Nephron (organoid): ENCODE data around the gene MRAS.

ENCODE experiments used
- H3K27ac Mint-ChIP-seq, 3 experiments: 2 replicates each; pipeline ENCODE4 v1.8.0; 2020; ENCODE audit warnings: mixed read lengths in 3 of 3, mild to moderate bottlenecking in 2 of 3, moderate library complexity in 1 of 3
- H3K27me3 Mint-ChIP-seq: 2 replicates; pipeline ENCODE4 v1.8.0; 2021; ENCODE audit warnings: low read depth, mild to moderate bottlenecking, moderate library complexity, mixed read lengths
- H3K36me3 Mint-ChIP-seq: 2 replicates; pipeline ENCODE4 v1.8.0; 2020; ENCODE audit warnings: low read depth, mixed read lengths
- H3K4me1 Mint-ChIP-seq: 2 replicates; pipeline ENCODE4 v1.8.0; 2020; ENCODE audit warnings: mixed read lengths
- H3K4me3 Mint-ChIP-seq, 3 experiments: 2 replicates each; pipeline ENCODE4 v1.8.0; 2020; ENCODE audit warnings: mild to moderate bottlenecking in 3 of 3, mixed read lengths in 3 of 3, moderate library complexity in 2 of 3
- H3K9me3 Mint-ChIP-seq: 2 replicates; pipeline ENCODE4 v1.8.0; 2020; ENCODE audit warnings: mixed read lengths
- TF ChIP-seq, protein P1 (sequence below), 3 experiments: fragments of 200-600 bp; sonication (generic); IDR thresholded peaks; one replicate each; pipeline ENCODE4 v1.5.0; 2021; ENCODE audit warnings: antibody characterized with exemption in 3 of 3; ENCODE audit not compliant: unreplicated experiment in 3 of 3

MRAS gene

DNA sequence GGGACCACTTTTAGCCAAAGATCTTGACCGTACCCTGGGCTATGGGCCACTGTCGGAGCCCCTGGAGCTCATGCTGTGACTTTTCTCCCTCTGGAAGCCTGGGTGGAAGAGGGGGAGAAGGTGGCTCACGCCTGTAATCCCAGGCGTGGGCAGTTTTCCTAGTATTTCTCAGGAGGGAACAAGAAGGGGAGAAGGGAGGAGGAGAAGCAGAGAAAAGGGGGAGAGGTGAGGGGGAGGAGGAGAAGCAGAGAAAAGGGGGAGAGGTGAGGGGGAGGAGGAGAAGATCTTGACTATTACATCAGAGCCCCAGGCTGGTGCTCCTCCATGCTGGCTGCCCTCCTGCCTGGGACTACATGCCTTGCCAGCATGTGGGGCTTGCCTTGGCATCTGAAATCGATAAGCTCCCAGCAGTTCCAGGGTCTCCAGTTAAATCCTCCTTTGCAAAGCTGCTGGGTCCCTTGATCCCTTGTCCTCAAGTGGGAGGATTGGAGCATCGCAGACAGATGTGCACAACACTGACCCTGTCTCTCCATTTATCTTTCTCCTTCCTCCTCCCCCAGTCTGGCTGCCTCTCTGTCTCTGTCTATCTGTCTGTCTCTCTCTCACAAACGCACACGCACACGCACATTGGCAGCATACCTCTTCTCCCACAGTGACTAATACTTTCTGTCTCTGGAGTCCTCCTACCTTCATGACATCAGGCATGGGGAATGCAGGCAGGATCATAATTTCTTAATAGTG, 41.6 kb downstream of the MRAS start:
- Mint-ChIP-seq H3K4me1 (peaks cover 22% of the 10 kb centered on the region), H3K4me3 (peak overlapping the region in 1 of 3 experiments; percentile 1), H3K36me3 (peaks cover 3% of the 10 kb centered on the region), H3K27me3 (no peaks in the 10 kb centered on the region), H3K9me3 (no peaks in the 10 kb centered on the region), H3K27ac (peak overlapping the region; percentile 44 to 79 (median 72))
- TF ChIP-seq, protein P1, sequence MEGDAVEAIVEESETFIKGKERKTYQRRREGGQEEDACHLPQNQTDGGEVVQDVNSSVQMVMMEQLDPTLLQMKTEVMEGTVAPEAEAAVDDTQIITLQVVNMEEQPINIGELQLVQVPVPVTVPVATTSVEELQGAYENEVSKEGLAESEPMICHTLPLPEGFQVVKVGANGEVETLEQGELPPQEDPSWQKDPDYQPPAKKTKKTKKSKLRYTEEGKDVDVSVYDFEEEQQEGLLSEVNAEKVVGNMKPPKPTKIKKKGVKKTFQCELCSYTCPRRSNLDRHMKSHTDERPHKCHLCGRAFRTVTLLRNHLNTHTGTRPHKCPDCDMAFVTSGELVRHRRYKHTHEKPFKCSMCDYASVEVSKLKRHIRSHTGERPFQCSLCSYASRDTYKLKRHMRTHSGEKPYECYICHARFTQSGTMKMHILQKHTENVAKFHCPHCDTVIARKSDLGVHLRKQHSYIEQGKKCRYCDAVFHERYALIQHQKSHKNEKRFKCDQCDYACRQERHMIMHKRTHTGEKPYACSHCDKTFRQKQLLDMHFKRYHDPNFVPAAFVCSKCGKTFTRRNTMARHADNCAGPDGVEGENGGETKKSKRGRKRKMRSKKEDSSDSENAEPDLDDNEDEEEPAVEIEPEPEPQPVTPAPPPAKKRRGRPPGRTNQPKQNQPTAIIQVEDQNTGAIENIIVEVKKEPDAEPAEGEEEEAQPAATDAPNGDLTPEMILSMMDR (IDR thresholded peaks at IDR 0.05; ENCODE audit: unreplicated experiment in 3 of 3), result no peak

- peaks cover 22% of the 10 kb centered on the region for H3K4me1 Mint-ChIP-seq
- H3K27ac Mint-ChIP-seq, result peak overlapping the region; percentile 44 to 79 (median 72)
- H3K9me3 Mint-ChIP-seq, result no peaks in the 10 kb centered on the region
- H3K27me3 Mint-ChIP-seq, result no peaks in the 10 kb centered on the region
- TF ChIP-seq, protein P1 (IDR thresholded peaks at IDR 0.05; ENCODE audit: unreplicated experiment in 3 of 3), result no peak
- H3K4me3 Mint-ChIP-seq, result no peak overlapping the region
- H3K36me3 Mint-ChIP-seq, result peaks cover 3% of the 10 kb centered on the region
Measured at GRCh38 chr3:138390582-138390932, 42.2 kb downstream of the MRAS start.

DNA sequence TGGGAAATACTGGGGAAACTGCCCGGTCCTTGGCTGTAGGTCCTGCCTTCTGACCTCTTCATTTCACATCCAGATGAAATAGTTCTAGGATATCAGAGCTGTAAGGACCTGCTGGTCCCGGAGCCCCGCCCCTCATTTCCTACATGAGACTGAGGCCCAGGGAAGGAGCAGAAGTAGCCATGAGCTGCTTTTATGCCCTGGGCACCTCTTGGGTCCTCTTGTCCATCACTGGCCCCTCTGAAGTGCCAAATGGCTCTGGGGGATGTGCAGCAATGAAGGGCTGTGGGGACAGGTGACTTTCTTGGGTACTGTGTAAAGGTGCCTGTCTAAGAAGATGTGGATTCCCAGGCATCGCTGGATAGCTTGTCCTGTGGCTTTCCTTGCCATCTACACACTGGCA, 45.8 kb downstream of the MRAS start:
- Mint-ChIP-seq H3K36me3 (no peaks in the 10 kb centered on the region), H3K9me3 (no peaks in the 10 kb centered on the region), H3K27ac (no peak overlapping the region), H3K4me3 (no peak overlapping the region), H3K27me3 (no peaks in the 10 kb centered on the region), H3K4me1 (peaks cover 20% of the 10 kb centered on the region)
- TF ChIP-seq, protein P1 (IDR thresholded peaks at IDR 0.05; ENCODE audit: unreplicated experiment in 3 of 3), result no peak

- H3K27ac Mint-ChIP-seq, result no peak overlapping the region
Measured at GRCh38 chr3:138394686-138395085, 46.3 kb downstream of the MRAS start.

DNA sequence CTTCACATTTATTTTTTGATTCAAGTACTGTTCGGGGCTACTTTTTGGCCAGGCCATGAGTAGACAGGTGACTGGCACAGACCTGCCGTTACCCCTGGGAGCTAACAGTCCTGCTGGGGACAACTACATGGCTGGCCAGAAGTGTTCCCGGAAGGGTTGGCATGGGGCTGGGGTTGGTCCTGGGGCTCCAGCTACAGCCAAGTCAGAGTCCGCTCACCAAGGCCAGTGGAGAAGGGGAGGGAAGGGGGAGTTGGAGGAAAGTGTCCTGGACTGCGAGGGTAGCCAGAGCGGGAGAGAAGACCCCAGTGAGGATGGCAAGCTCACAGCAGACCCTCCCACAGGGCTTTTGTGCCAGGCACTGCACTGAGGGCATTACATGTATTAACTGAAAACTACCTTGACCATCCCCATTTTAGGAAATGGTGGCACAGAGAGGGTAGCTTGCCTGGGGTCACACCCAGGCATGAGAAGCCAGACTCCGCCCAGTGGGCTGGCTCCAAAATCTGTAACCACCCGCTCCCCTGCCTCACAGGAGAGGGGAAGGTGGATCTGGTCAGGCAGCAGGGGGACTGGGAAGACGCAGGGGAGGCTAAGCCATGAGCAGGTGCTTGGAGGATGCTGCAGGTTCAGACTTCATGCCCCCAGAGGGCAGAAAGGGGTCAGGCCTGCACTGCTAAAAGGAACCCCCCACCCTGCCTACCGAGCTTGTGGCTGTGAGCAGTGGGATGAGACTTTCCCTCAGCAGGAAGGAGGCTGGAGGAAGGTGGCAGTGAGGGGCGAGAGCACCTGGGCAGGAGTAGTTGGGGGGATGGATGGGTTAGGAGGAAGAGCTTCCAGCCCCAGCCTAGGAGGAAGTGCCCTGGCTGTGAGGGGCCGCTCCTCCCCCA, 47.7 kb downstream of the MRAS start:
- no peaks in the 10 kb centered on the region for H3K27me3 Mint-ChIP-seq
- TF ChIP-seq, protein P1 (IDR thresholded peaks at IDR 0.05; ENCODE audit: unreplicated experiment in 3 of 3), result no peak
- H3K4me3 Mint-ChIP-seq, result no peak overlapping the region
- no peak overlapping the region for H3K27ac Mint-ChIP-seq
- H3K9me3 Mint-ChIP-seq, result no peaks in the 10 kb centered on the region
- H3K36me3 Mint-ChIP-seq, result peaks cover 13% of the 10 kb centered on the region
- H3K4me1 Mint-ChIP-seq, result peaks cover 18% of the 10 kb centered on the region

More at GRCh38 chr3:138394686-138395085, 46.3 kb downstream of the MRAS start:
- Mint-ChIP-seq H3K4me1 (peaks cover 17% of the 10 kb centered on the region), H3K4me3 (no peak overlapping the region), H3K27me3 (no peaks in the 10 kb centered on the region), H3K36me3 (peaks cover 3% of the 10 kb centered on the region), H3K9me3 (no peaks in the 10 kb centered on the region)
- TF ChIP-seq, protein P1 (IDR thresholded peaks at IDR 0.05; ENCODE audit: unreplicated experiment in 3 of 3), result no peak
